ENCODE measurements around the gene HACL1.
"Not testable (repeated sequence)": the region's sequence is repeated elsewhere in the genome, so short reads cannot be mapped to it uniquely, and the experiment has no call there.

Gene HACL1

GRCh38 chr3:15612001-15612400, 10.6 kb upstream of the HACL1 start:
- CTCF ChIA-PET, result interaction anchor here (1.1 kb wide), 1 partner anchor 10 kb away, joined by 3 read pairs; the partner anchor contains the start of genes BTD and HACL1
- Histone ChIP-seq H3K27me3 (replicated peaks in 2 of 5; ENCODE audit: control insufficient read depth in 4 of 5, insufficient read depth in 5 of 5, low read length in 4 of 5) (no peaks in the 10 kb centered on the region), H3K27ac (ENCODE audit: insufficient read depth in 1 of 2, low read depth in 1 of 2, low read length in 2 of 2, poor library complexity in 1 of 2, severe bottlenecking in 2 of 2) (no peak overlapping the region), H3K4me3 (ENCODE audit: control insufficient read depth in 1 of 7, extremely low read depth in 1 of 7, insufficient read depth in 4 of 7, low read depth in 2 of 7, low read length in 6 of 7) (no peak overlapping the region), H3K9me3 (ENCODE audit: control extremely low read depth in 1 of 5, control insufficient read depth in 4 of 5, insufficient read depth in 2 of 5, low read depth in 1 of 5, low read length in 4 of 5) (no peaks in the 10 kb centered on the region), H3K4me1 (ENCODE audit: control extremely low read depth in 1 of 4, control insufficient read depth in 4 of 4, insufficient read depth in 4 of 4, low read length in 3 of 4) (no peaks in the 10 kb centered on the region), H3K36me3 (ENCODE audit: control insufficient read depth in 4 of 4, insufficient read depth in 4 of 4, low read length in 3 of 4) (no peaks in the 10 kb centered on the region)
- no peak for DNase-seq
- POLR2A ChIA-PET, result no interaction called here
- WGBS (ENCODE audit: insufficient coverage), result no CpG with 5 or more reads among the region's 1 CpG

GRCh38 chr3:15611018-15611417, 9.6 kb upstream of the HACL1 start:
- Histone ChIP-seq H3K4me3 (ENCODE audit: control insufficient read depth in 1 of 7, extremely low read depth in 1 of 7, insufficient read depth in 4 of 7, low read depth in 2 of 7, low read length in 6 of 7) (no peak overlapping the region), H3K27me3 (replicated peaks in 2 of 5; ENCODE audit: control insufficient read depth in 4 of 5, insufficient read depth in 5 of 5, low read length in 4 of 5) (no peaks in the 10 kb centered on the region), H3K27ac (ENCODE audit: insufficient read depth in 1 of 2, low read depth in 1 of 2, low read length in 2 of 2, poor library complexity in 1 of 2, severe bottlenecking in 2 of 2) (no peak overlapping the region), H3K4me1 (ENCODE audit: control extremely low read depth in 1 of 4, control insufficient read depth in 4 of 4, insufficient read depth in 4 of 4, low read length in 3 of 4) (no peaks in the 10 kb centered on the region), H3K9me3 (ENCODE audit: control extremely low read depth in 1 of 5, control insufficient read depth in 4 of 5, insufficient read depth in 2 of 5, low read depth in 1 of 5, low read length in 4 of 5) (no peaks in the 10 kb centered on the region), H3K36me3 (ENCODE audit: control insufficient read depth in 4 of 4, insufficient read depth in 4 of 4, low read length in 3 of 4) (no peaks in the 10 kb centered on the region)
- POLR2A ChIA-PET, result interaction anchor here (0.6 kb wide), 1 partner anchor 1313 kb away, joined by 3 read pairs; no protein-coding TSS in a partner anchor
- CTCF ChIA-PET, result no interaction called here
- DNase-seq, result no peak
- no CpG with 5 or more reads among the region's 3 CpGs for WGBS (ENCODE audit: insufficient coverage)

- no peaks in the 10 kb centered on the region for H3K9me3 ChIP-seq (ENCODE audit: control extremely low read depth in 1 of 5, control insufficient read depth in 4 of 5, insufficient read depth in 2 of 5, low read depth in 1 of 5, low read length in 4 of 5)
- H3K27me3 ChIP-seq (replicated peaks in 2 of 5; ENCODE audit: control insufficient read depth in 4 of 5, insufficient read depth in 5 of 5, low read length in 4 of 5), result no peaks in the 10 kb centered on the region
- no peak overlapping the region for H3K27ac ChIP-seq (ENCODE audit: insufficient read depth in 1 of 2, low read depth in 1 of 2, low read length in 2 of 2, poor library complexity in 1 of 2, severe bottlenecking in 2 of 2)
- H3K4me1 ChIP-seq (ENCODE audit: control extremely low read depth in 1 of 4, control insufficient read depth in 4 of 4, insufficient read depth in 4 of 4, low read length in 3 of 4), result no peaks in the 10 kb centered on the region
- CTCF ChIA-PET, result no interaction called here
- H3K4me3 ChIP-seq (ENCODE audit: control insufficient read depth in 1 of 7, extremely low read depth in 1 of 7, insufficient read depth in 4 of 7, low read depth in 2 of 7, low read length in 6 of 7), result no peak overlapping the region
- no peak for DNase-seq
- no peaks in the 10 kb centered on the region for H3K36me3 ChIP-seq (ENCODE audit: control insufficient read depth in 4 of 4, insufficient read depth in 4 of 4, low read length in 3 of 4)
- 100% methylated on average over 2 of the region's 4 CpGs for WGBS (ENCODE audit: insufficient coverage)
- POLR2A ChIA-PET, result no interaction called here
Observed at GRCh38 chr3:15610082-15610759, 8.9 kb upstream of the HACL1 start.

DNA sequence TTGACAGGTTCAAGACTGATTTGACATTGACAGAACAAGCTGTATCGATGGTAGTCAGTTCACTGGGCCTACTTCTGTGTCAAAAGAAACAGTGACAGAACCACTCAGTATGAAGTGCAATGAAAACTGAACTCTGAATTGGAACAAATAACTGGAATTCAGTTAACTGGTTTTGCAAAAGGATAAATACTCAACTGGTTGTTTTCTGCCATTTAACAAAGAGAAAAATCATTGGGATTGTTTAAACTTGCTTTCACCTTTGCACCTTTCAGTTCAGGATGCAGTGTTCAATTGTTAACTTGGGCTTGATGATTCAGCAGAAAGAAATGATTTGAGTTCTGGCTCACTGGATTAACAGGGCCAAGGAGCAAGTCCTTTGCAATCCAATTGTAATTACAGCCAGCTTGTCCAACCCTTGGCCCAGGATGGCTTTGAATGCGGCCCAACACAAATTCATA, 5.1 kb upstream of the HACL1 start:
- WGBS (ENCODE audit: insufficient coverage), result 100% methylated on average over 1 of the region's 2 CpGs
- H3K27me3 ChIP-seq (replicated peaks in 2 of 5; ENCODE audit: control insufficient read depth in 4 of 5, insufficient read depth in 5 of 5, low read length in 4 of 5), result no peaks in the 10 kb centered on the region
- no peak overlapping the region for H3K27ac ChIP-seq (ENCODE audit: insufficient read depth in 1 of 2, low read depth in 1 of 2, low read length in 2 of 2, poor library complexity in 1 of 2, severe bottlenecking in 2 of 2)
- H3K36me3 ChIP-seq (ENCODE audit: control insufficient read depth in 4 of 4, insufficient read depth in 4 of 4, low read length in 3 of 4), result no peaks in the 10 kb centered on the region
- CTCF ChIA-PET, result no interaction called here
- DNase-seq, result no peak
- H3K4me3 ChIP-seq (ENCODE audit: control insufficient read depth in 1 of 7, extremely low read depth in 1 of 7, insufficient read depth in 4 of 7, low read depth in 2 of 7, low read length in 6 of 7), result no peak overlapping the region
- no peaks in the 10 kb centered on the region for H3K9me3 ChIP-seq (ENCODE audit: control extremely low read depth in 1 of 5, control insufficient read depth in 4 of 5, insufficient read depth in 2 of 5, low read depth in 1 of 5, low read length in 4 of 5)
- peaks cover 0 to 9% (median 5%) of the 10 kb centered on the region in 4 experiments for H3K4me1 ChIP-seq (ENCODE audit: control extremely low read depth in 1 of 4, control insufficient read depth in 4 of 4, insufficient read depth in 4 of 4, low read length in 3 of 4)
- POLR2A ChIA-PET, result no interaction called here

DNA sequence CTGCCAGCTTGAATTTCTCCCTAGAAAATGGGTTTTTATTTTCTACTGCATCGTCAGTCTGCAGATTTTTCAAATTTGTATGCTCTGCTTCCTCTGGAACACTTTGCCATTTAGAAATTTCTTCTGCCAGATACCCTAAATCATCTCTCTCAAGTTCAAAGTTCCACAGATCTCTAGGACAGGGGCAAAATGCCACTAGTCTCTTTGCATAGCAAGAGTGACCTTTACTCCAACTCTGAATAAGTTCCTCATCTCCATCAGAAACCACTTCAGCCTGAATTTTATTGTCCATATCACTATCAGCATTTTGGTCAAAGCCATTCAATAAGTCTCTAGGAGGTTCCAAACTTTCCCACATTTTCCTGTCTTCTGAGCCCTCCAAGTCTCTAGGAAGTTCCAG, 3.2 kb upstream of the HACL1 start:
- H3K36me3 ChIP-seq (ENCODE audit: control insufficient read depth in 4 of 4, insufficient read depth in 4 of 4, low read length in 3 of 4); DNase-seq; POLR2A ChIA-PET; H3K4me3 ChIP-seq (ENCODE audit: control insufficient read depth in 1 of 7, extremely low read depth in 1 of 7, insufficient read depth in 4 of 7, low read depth in 2 of 7, low read length in 6 of 7); H3K27me3 ChIP-seq (replicated peaks in 2 of 5; ENCODE audit: control insufficient read depth in 4 of 5, insufficient read depth in 5 of 5, low read length in 4 of 5); CTCF ChIA-PET; H3K27ac ChIP-seq (ENCODE audit: insufficient read depth in 1 of 2, low read depth in 1 of 2, low read length in 2 of 2, poor library complexity in 1 of 2, severe bottlenecking in 2 of 2); H3K9me3 ChIP-seq (ENCODE audit: control extremely low read depth in 1 of 5, control insufficient read depth in 4 of 5, insufficient read depth in 2 of 5, low read depth in 1 of 5, low read length in 4 of 5): not testable (repeated sequence)
- 93% methylated on average over 1 of the region's 1 CpG for WGBS (ENCODE audit: insufficient coverage)
- H3K4me1 ChIP-seq (ENCODE audit: control extremely low read depth in 1 of 4, control insufficient read depth in 4 of 4, insufficient read depth in 4 of 4, low read length in 3 of 4), result peaks cover 7 to 22% (median 15%) of the 10 kb centered on the region in 4 experiments

DNA sequence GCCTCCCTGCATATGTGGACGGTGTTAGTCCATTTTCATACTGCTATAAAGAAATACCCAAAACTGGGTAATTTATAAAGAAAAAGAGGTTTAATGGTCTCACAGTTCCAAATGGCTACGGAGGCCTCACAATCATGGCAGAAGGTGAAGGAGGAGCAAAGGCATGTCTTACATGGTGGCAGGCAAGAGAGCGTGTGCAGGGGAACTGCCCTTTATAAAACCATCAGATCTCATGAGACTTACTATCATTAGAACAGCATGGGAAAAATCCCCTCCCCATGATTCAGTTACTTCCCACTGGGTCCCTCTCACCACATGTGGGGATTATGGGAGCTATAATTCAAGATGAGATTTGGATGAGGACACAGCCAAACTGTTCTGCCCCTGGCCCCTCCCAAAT, 1.4 kb upstream of the HACL1 start:
- POLR2A ChIA-PET; H3K9me3 ChIP-seq (ENCODE audit: control extremely low read depth in 1 of 5, control insufficient read depth in 4 of 5, insufficient read depth in 2 of 5, low read depth in 1 of 5, low read length in 4 of 5); DNase-seq; CTCF ChIA-PET; H3K27me3 ChIP-seq (replicated peaks in 2 of 5; ENCODE audit: control insufficient read depth in 4 of 5, insufficient read depth in 5 of 5, low read length in 4 of 5): not testable (repeated sequence)
- Histone ChIP-seq H3K27ac (ENCODE audit: insufficient read depth in 1 of 2, low read depth in 1 of 2, low read length in 2 of 2, poor library complexity in 1 of 2, severe bottlenecking in 2 of 2) (peak overlapping the region in 1 of 2 experiments; percentile 87), H3K4me3 (ENCODE audit: control insufficient read depth in 1 of 7, extremely low read depth in 1 of 7, insufficient read depth in 4 of 7, low read depth in 2 of 7, low read length in 6 of 7) (peak overlapping the region in 4 of 7 experiments; percentile 95 to 100 (median 96)), H3K4me1 (ENCODE audit: control extremely low read depth in 1 of 4, control insufficient read depth in 4 of 4, insufficient read depth in 4 of 4, low read length in 3 of 4) (peaks cover 7 to 22% (median 15%) of the 10 kb centered on the region in 4 experiments), H3K36me3 (ENCODE audit: control insufficient read depth in 4 of 4, insufficient read depth in 4 of 4, low read length in 3 of 4) (peaks cover 0 to 16% (median 9%) of the 10 kb centered on the region in 4 experiments)
- no CpG with 5 or more reads among the region's 3 CpGs for WGBS (ENCODE audit: insufficient coverage)

GRCh38 chr3:15602146-15602536, 772 bp upstream of the HACL1 start:
- Histone ChIP-seq H3K36me3 (ENCODE audit: control insufficient read depth in 4 of 4, insufficient read depth in 4 of 4, low read length in 3 of 4) (peaks cover 0 to 18% (median 15%) of the 10 kb centered on the region in 4 experiments), H3K9me3 (ENCODE audit: control extremely low read depth in 1 of 5, control insufficient read depth in 4 of 5, insufficient read depth in 2 of 5, low read depth in 1 of 5, low read length in 4 of 5) (no peaks in the 10 kb centered on the region), H3K4me3 (ENCODE audit: control insufficient read depth in 1 of 7, extremely low read depth in 1 of 7, insufficient read depth in 4 of 7, low read depth in 2 of 7, low read length in 6 of 7) (peak overlapping the region in 6 of 7 experiments; percentile 95 to 100 (median 98)), H3K4me1 (ENCODE audit: control extremely low read depth in 1 of 4, control insufficient read depth in 4 of 4, insufficient read depth in 4 of 4, low read length in 3 of 4) (peaks cover 7 to 22% (median 15%) of the 10 kb centered on the region in 4 experiments), H3K27ac (ENCODE audit: insufficient read depth in 1 of 2, low read depth in 1 of 2, low read length in 2 of 2, poor library complexity in 1 of 2, severe bottlenecking in 2 of 2) (peak overlapping the region; percentile 87 to 95), H3K27me3 (replicated peaks in 2 of 5; ENCODE audit: control insufficient read depth in 4 of 5, insufficient read depth in 5 of 5, low read length in 4 of 5) (no peaks in the 10 kb centered on the region)
- WGBS (ENCODE audit: insufficient coverage), result 7% methylated on average over 6 of the region's 9 CpGs
- CTCF ChIA-PET, result interaction anchor here (0.6 to 1.2 kb wide), 2 partner anchors 9 to 10 kb away, joined by 3 read pairs; no protein-coding TSS in a partner anchor
- no peak for DNase-seq
- POLR2A ChIA-PET, result interaction anchor here (0.7 to 1.2 kb wide), 3 partner anchors 16 to 536 kb away, joined by 3 to 5 read pairs (median 3); no protein-coding TSS in a partner anchor
